Renal cortical epithelial cell (primary cell): Measurements from ENCODE around the gene LRRTM3. TPM values are rescaled to one million over a fixed set of nuclear protein-coding genes. Genes with fewer than 3 reads are reported as not detected.

Experiments
- DNase-seq: peaks from one replicate; pipeline ENCODE4 v3.0.0-alpha.2; 2011; ENCODE audit warnings: low read depth
- total RNA-seq: library from RNA; depleted of rRNA; stranded (reverse); fragments of >200 nt; gene quantifications from 2 replicates; pipeline ENCODE4 v1.2.3, GENCODE V29; 2014

The LRRTM3 gene
- total RNA-seq, 1 donor from 2014 or later: not detected

DNA sequence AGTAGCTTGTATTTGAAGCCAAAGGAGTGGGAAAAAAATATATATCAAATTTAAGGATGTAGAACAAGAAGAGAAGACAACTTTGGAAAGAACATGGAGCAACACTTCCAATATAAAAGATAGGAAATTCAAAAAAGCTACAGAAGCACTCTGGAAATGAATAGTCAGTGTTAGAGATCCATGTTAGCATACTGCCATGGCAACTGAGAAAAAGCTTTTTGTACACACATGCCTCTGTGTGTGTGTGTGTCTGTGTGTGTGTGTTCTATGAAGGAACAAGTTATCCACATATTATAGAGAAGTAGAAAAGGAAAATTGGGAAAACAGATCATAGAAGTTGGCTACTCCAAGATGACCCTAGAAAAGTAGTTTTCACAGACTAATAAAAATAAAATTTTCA is 96.3 kb downstream of the LRRTM3 start:
- DNase-seq: no peak

- peak; percentile 60 for DNase-seq
Measured at GRCh38 chr10:67033878-67034277, 108.0 kb downstream of the LRRTM3 start.

GRCh38 chr10:67036808-67037207 is 111.0 kb downstream of the LRRTM3 start:
- peak; percentile 2 for DNase-seq

- no peak for DNase-seq
Measured at GRCh38 chr10:67043041-67043440, 117.2 kb downstream of the LRRTM3 start.

DNA sequence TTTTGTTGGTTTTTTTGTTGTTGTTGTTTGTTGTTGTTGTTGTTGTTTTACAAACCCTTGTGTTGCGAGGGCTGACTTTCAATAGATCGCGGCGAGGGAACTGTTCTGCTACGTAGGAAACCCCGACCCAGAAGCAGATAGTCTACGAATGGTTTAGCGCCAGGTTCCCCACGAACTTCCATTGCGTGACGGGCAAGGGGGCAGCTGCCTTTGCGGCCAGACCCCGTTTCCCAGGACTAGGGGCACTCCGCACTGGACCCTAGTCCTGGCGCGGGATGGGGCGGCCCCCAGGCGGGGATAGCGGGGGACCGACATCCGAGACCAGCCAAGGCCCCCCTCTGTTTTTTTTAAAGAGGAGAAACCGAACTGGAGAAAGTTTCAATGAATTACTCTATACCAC is 119.6 kb downstream of the LRRTM3 start:
- no peak for DNase-seq

DNA sequence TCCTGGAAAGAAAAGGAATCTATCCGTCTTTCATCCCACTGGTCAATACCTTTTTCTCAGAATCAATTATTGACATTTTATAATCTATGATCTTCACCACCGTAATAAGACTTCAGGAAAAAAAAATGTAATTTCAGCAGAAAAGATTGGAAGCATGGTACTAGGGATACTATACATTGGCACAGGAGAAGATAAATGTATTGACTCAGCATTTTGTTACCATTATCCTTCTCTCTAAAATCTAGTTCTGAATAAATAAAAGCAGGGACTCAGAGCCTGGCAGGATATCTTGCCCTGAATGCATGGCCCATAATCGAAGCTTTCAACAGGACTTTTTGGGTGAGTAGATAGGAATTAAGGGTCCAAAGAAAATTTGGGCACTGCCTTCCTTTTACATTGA is 120.7 kb downstream of the LRRTM3 start:
- DNase-seq: no peak

DNA sequence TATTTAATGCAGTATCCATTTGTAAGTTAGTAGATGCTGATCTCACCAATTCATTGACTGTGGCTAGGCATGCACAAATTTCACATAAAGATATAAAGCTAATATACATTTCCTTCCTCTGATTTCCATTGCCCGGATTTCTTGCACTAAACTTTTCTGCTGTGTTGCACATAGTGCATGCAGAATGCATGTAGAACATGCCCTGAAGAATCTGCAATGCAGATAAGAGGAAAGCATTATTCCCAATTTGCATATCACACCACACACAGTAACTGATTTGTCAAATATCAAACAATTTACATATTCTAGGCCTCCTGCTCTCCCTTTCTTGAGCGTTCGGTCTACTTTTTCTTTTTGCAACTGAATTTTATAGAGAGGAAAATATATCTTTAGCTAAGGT is 124.2 kb downstream of the LRRTM3 start:
- DNase-seq: no peak

DNA sequence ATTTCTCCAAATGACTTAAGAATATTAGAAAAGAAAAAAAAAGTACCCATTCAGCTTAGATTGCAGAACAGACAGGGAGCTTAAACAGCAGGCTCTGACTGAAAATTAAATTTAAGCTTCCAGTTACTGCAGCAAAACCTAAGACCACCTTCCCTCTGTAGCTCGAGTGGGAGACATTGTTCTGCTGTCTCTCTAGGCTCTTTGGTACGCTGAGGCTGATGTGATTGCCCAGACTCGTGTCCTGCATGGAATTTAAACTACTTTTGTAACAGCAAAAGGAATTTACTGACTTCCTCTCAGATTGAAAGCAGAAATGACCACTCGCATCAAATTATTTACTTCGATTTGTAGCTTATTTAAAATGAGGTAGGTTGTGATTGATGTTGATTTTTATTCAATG is 124.6 kb downstream of the LRRTM3 start:
- no peak for DNase-seq

- no peak for DNase-seq
Measured at GRCh38 chr10:67072654-67073053, 146.8 kb downstream of the LRRTM3 start.

- peak; percentile 27 for DNase-seq
Measured at GRCh38 chr10:67075491-67075971, 149.7 kb downstream of the LRRTM3 start.

- no peak for DNase-seq
Measured at GRCh38 chr10:67076144-67076543, 150.3 kb downstream of the LRRTM3 start.

- DNase-seq: peak; percentile 9
Measured at GRCh38 chr10:67077376-67077775, 151.5 kb downstream of the LRRTM3 start.

- no peak for DNase-seq
Measured at GRCh38 chr10:67079126-67079525, 153.3 kb downstream of the LRRTM3 start.

DNA sequence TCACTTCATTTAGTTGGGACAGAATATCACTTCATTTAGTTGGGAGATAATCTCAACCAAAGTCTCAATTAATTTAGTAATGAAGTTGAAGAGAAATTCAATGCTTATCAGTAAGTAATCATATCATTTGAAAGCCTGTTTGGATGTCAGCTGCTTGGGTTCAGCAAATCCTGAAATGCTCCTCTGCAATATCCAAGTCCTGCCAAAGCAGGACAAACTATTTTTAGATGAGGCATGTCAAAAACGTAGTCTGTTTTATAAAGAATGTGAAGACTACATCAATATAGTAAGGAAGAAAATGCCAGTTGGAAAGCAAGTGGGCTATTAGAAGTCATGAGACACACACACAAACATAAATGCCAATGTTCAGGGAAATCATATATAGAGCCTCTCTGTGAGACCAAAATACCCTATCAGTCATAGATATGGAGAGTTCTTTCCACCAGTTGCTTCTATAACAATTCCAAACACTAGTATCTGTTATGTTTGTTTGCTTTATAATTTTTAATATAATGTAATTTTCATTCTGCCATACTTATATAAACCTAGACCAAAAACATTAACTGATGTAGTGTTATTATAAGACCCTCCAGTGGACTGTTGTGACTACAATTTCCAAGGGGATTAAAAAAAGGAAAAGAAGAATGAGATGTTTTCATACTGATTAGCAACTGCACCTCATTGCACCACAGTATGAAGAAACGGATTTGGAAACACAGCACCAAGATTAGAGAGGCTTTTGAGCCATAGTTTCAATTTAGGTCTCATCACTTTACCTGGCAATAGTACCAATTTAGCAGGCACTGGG is 160.7 kb downstream of the LRRTM3 start:
- no peak for DNase-seq

DNA sequence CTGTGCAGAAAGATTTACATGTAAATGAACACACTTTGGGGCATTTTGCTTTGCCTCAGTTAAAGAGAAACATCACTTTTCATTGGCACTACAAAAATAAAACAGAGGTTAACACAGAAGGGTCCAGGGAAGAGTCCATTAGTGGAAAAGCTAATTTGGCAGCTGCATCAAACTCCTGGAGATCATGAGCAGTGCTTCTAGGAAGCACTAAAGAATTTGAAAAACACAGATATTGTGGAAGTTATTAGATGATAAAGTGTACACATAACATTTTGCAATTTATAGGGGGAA is 161.2 kb downstream of the LRRTM3 start:
- DNase-seq: no peak

- DNase-seq: peak; percentile 14
Measured at GRCh38 chr10:67088036-67088435, 162.2 kb downstream of the LRRTM3 start.

DNA sequence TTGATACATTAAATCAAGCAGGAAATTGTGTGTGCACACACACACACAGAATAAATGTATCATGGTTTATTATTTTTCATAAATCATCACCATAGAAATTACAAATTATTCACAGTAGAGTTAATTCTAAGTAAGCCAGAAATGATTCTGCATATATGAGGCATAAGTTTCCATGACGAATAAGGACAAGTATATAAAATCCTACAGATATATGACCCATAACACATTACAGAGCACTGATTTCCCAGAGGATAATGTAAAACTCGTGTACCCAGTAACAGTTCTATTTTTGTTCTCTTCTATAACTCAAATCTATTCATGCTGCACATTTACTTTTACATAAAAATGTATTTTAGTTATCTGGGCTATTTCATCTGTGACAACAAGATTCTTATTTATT is 169.7 kb downstream of the LRRTM3 start:
- no peak for DNase-seq

DNA sequence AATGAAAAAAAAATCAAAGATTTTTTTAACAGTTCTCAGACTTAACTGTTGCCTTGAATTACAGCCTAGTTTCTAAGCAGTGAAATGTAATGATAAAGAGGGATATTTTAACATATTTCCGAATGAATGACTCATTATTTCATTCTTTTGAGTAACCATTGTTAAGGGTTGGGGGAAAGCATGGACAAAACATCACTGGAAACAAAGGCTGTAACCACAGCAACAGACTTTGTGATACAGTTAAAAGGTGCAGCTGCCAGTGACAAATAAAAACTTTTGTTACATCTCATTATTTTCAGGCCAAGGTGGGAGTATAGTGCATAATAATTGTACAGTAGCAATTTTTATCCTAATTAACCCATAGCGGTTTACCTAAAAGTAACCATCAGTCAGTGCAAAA is 172.6 kb downstream of the LRRTM3 start:
- DNase-seq: peak; percentile 34

- DNase-seq: no peak
Measured at GRCh38 chr10:67100951-67101350, 175.1 kb downstream of the LRRTM3 start.

DNA sequence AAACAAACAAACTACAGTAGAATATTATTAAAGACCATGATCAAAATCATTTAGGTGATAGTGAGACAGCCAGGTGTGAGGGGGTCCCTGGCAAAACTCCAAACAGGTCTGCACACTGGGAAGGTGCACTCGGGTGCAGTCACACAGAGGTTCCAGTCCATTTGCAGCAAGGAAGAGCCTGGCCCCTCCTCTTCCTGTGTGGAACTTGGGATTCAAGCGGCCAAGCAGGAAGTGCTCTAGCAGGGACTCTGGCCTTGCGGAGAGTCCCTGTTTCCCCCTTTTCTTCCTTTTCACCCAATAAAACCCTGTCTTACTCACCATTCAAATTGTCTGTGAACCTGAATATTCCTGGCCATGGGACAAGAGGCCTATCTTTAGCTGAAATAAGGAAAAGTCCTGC is 181.8 kb downstream of the LRRTM3 start:
- no peak for DNase-seq

DNA sequence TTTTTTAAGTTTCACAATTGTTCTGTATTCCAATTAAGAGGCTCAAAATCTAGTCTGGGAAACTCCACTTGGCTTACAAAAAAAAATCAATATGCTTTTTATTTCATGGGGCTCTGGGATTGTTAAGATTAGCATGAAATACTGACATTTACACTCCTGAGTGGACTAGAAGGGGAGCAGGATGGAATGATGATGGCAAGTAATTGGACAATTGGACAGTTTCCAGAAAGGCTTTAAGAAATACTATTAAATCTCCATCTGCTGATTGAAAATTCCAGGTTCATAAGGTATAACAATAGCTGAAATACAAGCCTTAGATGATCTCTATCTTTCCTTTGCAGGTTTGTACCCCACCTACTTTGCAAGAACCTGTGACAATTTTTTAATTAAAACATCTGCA is 184.4 kb downstream of the LRRTM3 start:
- no peak for DNase-seq

DNA sequence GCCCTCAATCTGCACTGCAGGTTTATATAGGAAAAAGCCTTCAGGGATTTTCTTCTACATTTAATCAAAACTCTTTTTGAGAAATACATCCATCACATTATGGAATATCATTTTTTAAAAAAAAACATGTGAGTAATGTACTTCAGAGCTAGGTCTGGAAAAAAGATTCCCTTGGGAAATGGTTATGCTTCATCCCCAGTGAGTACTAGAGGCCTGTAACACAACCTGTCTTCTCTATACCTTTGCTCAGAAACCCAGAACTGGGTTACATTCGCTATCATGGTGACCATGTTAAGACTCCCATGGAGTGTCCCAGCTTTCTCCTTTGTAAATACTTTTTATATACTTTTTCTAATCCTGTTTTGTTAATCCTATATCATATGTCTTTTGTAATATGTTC is 186.9 kb downstream of the LRRTM3 start:
- no peak for DNase-seq

GRCh38 chr10:67114945-67115344 is 189.1 kb downstream of the LRRTM3 start:
- peak; percentile 77 for DNase-seq

DNA sequence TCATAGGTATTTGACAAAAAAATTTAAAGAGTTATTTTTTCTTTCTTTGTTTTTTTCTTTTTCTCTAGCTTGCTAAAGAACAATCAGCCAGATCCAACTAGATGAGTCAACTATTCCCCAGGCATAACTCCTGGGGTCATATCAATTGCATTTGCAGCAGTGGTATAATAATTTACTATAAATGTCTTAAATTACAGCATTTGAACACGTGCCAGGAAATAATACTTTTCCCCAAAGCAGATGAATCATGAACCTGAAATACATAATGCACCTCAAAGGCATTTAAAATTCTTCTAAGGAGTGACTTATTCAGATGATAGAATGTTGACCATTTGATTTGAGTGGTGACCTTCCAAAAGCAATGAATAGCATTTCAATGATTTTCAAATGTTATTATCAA is 190.1 kb downstream of the LRRTM3 start:
- peak; percentile 76 for DNase-seq
